UCSD-AML1 (cell line): Measurements from ENCODE around the gene CFAP299.

Source experiments
- DNase-seq: peaks from one replicate; lab custom pipeline; 2025; ENCODE audit not compliant: unreplicated experiment; lab: John Stamatoyannopoulos, UW

The CFAP299 gene

GRCh38 chr4:80495865-80496264, 160.3 kb downstream of the CFAP299 start:
- DNase-seq, result no peak

- no peak for DNase-seq
These were observed 163.2 kb downstream of the CFAP299 start for GRCh38 chr4:80498725-80499124.

GRCh38 chr4:80500613-80501012, 165.1 kb downstream of the CFAP299 start:
- no peak for DNase-seq

- no peak for DNase-seq
These were observed 171.5 kb downstream of the CFAP299 start for GRCh38 chr4:80507077-80507476.

- no peak for DNase-seq
These were observed 172.0 kb downstream of the CFAP299 start for GRCh38 chr4:80507507-80507906.

GRCh38 chr4:80515496-80515895, 180.0 kb downstream of the CFAP299 start:
- no peak for DNase-seq

- no peak for DNase-seq
These were observed 185.9 kb downstream of the CFAP299 start for GRCh38 chr4:80521438-80521837.

GRCh38 chr4:80526697-80527096, 191.2 kb downstream of the CFAP299 start:
- no peak for DNase-seq

GRCh38 chr4:80529026-80529425, 193.5 kb downstream of the CFAP299 start:
- DNase-seq, result no peak

GRCh38 chr4:80532674-80533333, 197.3 kb downstream of the CFAP299 start:
- DNase-seq, result no peak

- DNase-seq, result no peak
These were observed 200.0 kb downstream of the CFAP299 start for GRCh38 chr4:80535551-80535950.

- no peak for DNase-seq
These were observed 202.9 kb downstream of the CFAP299 start for GRCh38 chr4:80538276-80538926.

GRCh38 chr4:80539190-80539589, 203.7 kb downstream of the CFAP299 start:
- no peak for DNase-seq

GRCh38 chr4:80540349-80540748, 204.8 kb downstream of the CFAP299 start:
- DNase-seq, result no peak

- DNase-seq, result no peak
These were observed 205.4 kb downstream of the CFAP299 start for GRCh38 chr4:80540785-80541469.

GRCh38 chr4:80542747-80543146, 207.2 kb downstream of the CFAP299 start:
- DNase-seq, result no peak

- DNase-seq, result no peak
These were observed 224.8 kb downstream of the CFAP299 start for GRCh38 chr4:80560337-80560736.

- DNase-seq, result no peak
These were observed 230.8 kb downstream of the CFAP299 start for GRCh38 chr4:80566203-80566872.

- DNase-seq, result no peak
These were observed 233.4 kb downstream of the CFAP299 start for GRCh38 chr4:80568891-80569290.

GRCh38 chr4:80576796-80577195, 241.3 kb downstream of the CFAP299 start:
- DNase-seq, result no peak

- no peak for DNase-seq
These were observed 242.5 kb downstream of the CFAP299 start for GRCh38 chr4:80578001-80578400.

GRCh38 chr4:80585542-80585941, 250.0 kb downstream of the CFAP299 start:
- DNase-seq, result no peak
